RPMI7951 (cell line): ENCODE data around the gene SLC44A4. TPM values are rescaled to one million over a fixed set of nuclear protein-coding genes. Genes with fewer than 3 reads are reported as not detected.
"Not testable (repeated sequence)": the region's sequence is repeated elsewhere in the genome, so short reads cannot be mapped to it uniquely, and the experiment has no call there.

ENCODE experiments used
- DNase-seq: peaks from one replicate; pipeline ENCODE4 v3.0.0-alpha.2; 2012; ENCODE audit warnings: low read depth
- total RNA-seq: library from RNA; depleted of rRNA; stranded (reverse); fragments of >200 nt; shearing (Covaris generic); gene quantifications from 2 replicates; pipeline ENCODE4 v1.2.3, GENCODE V29; 2014

The SLC44A4 gene
- total RNA-seq, 1 experiment from 2014 or later = not detected

DNA sequence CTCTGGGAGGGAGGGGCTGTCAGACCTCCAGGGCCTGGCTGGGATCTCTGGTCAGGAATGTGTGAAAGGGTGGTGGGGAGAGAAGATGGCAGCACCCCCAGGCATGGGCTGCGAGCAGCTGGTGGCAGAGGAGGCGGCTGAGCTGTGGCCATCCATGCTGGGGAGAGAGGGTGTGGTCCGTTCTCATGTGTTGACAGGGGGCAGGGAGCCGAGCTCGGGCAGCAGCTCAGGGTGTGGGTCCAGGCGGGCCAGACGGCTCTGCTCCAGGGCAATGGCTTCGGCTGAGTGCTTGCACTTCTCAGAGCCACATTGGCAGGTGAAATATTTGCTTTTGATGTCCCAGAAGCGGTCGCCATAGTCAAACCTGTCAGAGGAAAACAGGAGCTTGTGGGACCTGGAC is 1.1 kb upstream of the SLC44A4 start:
- no peak for DNase-seq

DNA sequence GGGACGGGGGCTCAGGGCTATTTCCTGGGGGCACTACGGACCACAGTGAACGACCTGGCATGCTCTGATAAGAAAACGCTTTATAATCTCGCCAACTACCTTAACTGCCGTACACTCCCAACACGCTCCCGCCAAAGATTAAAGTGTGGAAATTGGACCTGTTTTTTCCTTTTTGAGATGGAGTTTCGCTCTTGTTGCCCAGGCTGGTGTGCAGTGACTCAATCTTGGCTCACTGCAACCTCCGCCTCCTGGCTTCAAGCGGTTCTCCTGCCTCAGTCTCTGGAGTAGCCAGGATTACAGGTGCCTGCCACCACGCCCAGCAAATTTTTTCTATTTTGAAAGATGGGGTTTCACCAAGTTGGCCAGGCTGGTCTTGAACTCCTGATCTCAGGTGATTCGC is 346 bp upstream of the SLC44A4 start:
- DNase-seq = no peak

DNA sequence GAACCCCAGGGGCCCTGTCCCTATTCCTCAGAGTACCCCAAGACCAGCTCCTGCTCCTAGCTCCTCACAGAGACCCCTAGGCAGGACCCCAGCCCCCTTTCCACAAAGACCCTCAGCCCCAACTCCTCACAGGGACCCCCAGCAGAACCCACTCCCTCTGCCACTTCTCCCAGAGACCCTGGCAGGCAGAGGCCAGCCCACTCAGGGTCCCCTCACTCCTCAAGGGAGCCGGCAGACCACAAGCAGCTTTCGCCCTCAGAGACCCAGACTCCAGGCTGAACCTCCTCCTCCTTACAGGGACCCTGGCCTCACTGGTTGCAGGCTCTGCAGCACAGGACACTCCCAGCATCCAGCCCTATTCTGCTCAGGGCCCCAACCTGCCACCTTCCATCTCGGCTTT is 575 bp downstream of the SLC44A4 start:
- no peak for DNase-seq

DNA sequence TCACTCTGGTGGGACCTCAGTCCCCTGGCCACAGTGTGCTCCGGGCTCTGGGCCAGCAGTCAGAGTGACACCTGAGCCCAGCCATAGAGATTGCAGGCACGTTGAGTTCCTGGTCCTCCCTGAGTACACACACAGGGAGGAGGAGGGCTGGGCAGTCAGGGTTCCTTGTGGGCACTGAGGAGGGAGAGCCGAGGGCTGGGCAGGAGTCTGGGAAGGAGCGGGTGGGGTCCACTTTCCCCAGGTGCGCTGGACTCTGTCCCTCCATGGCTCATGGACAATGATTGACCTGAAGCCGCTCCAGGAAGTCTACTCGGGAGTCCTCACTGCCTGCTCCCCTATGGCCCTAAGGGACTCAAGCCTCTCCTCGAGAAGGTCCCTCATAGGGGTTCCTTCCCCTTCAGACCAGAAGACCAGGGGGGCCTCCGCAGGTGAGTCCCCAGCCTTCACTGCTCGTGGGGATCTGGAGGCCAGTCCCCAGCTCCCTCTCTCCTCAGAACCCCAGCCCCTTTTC is 1.1 kb downstream of the SLC44A4 start:
- DNase-seq = no peak

DNA sequence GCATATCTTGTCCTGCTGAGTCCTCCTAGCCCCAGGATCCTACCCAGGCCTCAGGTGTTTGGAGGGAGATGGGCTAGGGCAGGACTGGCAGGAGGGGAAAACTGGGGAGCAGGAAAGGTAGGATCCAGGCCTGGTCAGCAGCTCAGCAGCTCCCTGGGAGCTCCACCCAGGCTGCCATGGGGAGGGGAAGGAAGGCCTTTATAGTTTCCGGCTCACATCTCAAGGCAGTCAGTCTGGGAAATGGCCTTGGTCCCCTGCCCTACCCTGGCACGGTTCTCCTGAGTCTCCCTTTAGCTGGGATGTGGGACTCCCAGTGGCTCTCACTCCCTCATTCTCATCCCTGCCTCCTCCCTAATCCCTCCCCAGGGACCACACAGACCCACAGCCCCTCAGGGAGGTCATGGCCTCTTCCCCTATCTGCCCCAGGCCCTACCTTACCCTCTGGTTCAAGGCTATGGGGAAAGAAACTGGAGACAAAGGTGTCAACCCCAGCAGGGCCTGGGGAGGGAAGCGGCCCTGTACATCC is 1.6 kb downstream of the SLC44A4 start:
- DNase-seq = no peak

DNA sequence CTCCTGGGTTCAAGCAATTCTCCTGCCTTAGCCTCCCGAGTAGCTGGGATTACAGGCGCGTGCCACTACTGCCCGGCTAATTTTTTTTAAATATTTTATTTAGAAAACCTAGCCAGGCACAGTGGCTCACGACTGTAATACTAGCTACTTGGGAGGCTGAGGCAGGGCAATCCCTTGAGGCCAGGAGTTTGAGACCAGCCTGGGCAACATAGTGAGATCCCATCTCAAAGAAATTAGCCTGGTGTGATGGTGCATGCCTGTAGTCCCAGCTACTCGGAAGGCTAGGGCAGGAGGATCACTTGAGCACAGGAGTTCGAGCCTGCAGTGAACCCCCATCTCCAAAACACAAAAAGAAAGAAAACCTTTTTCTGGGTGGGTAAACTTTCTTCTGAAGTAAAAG is 2.4 kb downstream of the SLC44A4 start:
- no peak for DNase-seq

DNA sequence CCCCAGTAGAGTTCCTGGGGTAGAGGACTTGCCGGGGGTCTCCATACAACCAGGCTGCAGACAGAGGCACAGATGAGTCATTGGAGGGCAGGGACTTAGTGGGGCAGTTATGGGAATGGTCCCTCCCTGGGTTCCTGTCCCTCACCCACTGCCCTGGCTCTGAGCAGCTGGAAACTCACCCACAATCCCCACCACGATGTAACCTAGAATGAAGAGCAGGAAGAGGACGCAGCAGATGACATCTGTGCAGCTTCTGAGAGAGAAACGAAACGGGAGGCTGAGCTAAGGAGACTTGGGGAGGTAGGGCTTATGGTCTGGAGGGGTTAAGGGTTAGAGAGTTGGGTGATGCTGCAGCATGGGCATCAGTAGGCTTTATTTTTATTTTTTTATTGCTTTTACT is 2.9 kb downstream of the SLC44A4 start:
- no peak for DNase-seq

DNA sequence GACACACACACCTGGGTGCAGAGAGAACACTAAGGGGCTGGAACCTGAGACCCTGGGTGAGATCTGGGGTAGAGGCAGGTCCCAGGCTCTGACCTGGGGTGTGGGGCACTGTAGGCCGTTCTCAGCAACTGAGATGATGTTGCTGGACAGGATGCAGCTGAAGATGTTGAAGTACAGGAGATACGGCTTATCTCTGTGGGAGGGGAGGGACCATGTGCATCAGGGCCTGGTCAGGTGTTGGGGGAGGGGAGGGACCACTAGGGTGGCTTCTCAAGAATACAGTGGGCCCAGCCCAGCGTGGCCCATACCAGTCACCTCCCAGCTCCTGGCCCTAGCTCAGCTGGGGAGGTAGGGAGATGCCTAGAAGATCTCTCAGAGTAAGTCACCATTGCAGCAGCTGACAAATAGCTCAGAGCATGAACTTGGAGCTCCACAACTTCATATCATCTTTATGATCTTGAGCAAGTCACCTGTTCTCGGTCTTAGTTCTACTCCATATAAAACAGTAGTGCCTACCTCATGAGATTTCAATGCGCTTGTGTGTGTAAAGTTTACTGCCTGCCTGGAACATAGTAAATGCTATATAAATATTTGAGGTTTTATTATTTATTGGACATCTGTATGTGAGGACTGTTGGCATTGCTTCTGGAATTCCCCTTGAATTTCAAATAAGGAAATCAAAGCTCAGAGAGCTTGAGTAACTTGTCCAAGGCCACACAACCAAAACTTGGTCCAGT is 3.8 kb downstream of the SLC44A4 start:
- DNase-seq = no peak

DNA sequence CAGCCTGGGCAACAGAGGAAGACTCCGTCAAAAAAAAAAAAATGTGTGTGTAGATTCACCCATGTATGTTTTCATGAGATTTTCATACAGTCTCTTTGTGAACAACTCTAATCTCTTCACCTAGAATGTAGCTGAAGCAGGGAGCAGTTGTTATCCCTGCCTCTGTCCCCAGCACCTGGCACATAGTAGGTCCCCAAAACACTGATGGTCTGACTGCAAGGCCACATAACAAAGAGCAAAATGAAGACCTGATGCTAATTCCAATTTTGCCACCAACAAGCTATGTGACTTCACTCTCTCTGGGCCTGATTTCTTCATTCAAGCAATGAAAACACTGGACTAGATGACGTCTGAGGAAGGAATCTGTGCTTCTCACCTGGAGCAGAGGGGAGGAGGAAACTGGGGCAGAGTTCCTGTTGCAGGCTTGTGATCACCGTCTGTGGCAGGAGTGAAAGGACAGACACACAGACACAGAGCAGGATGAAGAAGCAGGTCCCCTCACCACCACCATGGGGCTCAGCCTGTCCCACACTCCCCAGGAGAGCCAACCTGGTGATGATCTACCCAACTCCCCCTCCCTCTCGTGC is 4.6 kb downstream of the SLC44A4 start:
- DNase-seq = no peak

DNA sequence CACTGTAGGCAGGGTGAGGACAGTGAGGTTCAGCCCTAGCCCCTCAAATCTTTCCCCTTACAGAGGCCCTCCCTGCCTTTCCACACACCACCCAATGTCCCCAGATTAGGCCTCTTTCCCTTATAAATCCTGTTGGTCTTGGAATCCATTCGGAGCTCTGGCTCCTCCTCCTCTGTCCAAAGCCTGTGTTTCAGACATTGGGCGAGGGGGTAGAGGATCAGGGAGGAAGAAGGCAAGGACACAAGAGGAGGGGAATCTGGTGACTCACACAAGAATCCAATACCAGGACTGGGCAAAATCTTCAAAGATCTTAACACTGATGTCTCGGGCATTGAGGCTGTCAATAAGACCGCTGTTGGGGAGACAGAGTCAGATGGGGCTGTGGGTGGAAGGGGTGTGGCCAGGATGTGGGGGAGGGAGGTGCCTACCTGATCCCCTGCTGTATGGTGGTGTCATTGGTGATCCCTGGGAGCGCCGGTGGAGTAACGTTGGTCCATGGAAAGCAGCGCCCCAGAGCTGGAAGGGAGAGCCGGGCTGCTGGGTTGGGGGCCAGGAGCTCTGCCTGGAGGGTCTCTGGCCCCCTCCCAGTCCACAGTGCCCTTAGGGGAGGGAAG is 7.6 kb downstream of the SLC44A4 start:
- DNase-seq = peak; percentile 26

DNA sequence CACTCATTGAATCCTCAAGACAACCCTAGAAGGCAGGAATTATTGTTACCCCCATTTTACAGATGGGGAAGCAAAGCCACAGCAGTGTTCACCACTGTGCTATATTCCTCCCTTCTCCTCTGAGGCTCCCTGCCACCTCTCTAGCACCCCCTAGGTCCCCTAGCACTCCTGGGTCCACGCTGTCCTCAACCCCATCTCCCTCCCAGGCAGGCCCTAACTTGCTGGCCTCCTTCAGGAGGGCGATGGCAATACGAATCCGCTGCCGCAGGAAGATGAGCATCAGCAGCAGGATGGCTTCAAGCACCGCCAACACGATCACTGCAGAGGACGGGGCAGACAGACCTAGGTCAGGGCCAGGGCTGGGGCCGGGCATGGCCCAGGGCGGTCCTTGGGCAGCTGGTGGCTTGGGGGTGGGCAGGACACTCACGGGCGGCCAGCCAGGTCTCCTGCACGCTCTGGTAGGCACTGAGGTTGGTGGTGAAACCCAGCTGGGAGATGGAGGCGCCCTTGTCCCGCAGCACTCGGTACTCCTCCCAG is 8.3 kb downstream of the SLC44A4 start:
- DNase-seq = no peak

DNA sequence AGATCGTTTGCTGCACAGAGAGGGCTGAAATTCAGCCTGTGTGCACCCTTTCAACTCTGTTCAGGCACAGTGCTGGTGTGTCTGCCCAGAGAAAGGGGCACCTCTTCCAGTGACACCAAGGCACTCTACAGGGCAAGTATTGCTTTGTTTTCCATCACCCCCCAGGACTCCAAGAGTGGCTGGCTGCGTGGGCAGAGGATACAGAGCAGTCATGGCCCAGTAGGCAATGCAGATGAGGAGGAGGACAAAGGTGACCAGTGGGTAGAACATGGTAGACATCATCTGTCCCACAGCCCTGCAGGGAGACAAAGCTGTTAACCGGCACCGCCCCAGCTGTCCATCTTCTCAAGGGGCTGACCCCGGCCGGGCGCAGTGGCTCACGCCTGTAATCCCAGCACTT is 9.5 kb downstream of the SLC44A4 start:
- DNase-seq = no peak

DNA sequence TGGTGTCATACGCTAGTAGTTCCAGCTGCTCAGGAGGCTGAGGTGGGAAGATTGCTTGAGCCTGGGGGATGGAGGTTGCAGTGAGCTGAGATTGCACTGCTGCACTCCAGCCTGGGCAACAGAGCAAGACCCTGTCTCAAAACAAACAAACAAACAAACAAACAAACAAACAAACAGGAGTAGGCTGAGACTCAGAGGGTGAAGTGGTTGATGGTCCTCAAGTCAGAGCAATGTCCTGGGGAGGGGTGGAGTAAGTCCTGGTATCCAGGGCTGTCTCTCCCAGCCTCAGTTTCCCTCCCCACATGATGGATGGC is 10.2 kb downstream of the SLC44A4 start:
- not testable (repeated sequence) for DNase-seq

DNA sequence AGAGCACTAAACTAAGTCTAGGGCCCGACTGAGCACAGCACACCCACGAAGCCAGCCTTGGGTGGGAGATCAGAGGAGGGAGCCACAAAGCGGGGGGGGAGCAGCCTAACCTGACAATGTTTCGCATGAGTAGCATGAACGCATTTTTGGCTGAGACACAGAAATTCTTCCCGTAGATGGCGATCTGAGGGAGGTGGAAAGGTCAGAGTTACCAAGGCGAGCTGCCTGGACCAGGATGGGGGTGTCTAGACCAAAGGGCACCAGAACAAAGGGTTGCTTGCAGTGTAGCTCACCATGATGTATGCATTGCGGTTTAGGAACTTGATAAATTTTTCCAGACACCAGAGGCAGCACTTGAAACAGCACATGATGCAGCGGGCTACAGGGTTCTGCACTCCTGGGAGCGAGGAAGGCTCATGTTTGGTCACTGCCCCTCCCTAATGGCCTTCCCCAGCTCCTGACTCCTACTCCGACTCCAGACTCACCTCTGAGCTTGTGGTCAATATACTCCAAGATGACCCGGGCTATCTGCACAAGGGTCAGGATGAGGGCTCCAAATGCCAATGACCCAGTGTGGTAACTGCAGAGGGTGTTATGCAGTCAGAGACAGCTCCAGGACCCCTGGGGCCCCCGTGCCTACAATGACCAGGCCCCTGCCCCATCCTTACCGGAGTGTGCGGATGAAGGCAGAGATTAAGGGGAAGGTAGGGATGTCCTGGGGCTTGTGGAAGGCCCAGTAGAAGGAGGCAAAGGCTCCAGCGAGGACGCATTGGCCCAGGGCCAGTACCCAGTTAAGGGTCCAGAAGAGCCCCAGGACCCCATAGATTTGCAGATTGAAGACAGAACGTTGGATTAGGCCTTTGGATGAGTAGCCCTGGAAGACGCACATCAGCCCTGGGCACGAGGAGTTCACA is 13.3 kb downstream of the SLC44A4 start:
- no peak for DNase-seq

DNA sequence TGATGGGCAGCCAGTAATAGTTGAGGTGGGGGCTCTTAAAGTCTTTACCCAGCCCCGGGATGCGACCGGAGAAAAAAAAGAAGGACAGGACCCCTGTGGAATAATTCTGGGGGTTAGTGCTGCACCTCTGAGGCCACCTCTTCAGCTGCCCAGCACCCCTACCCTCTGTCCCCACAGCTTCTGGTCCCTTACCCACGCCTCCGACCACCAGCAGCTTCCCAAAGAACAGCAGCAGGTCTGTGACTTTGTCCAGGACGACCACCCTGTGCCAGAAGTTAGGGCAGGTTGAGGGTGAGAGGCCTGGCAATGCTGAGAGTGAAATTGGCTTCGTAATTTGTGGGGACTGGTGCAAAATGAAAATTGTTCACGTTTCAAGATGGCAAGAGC is 14.0 kb downstream of the SLC44A4 start:
- DNase-seq = no peak

DNA sequence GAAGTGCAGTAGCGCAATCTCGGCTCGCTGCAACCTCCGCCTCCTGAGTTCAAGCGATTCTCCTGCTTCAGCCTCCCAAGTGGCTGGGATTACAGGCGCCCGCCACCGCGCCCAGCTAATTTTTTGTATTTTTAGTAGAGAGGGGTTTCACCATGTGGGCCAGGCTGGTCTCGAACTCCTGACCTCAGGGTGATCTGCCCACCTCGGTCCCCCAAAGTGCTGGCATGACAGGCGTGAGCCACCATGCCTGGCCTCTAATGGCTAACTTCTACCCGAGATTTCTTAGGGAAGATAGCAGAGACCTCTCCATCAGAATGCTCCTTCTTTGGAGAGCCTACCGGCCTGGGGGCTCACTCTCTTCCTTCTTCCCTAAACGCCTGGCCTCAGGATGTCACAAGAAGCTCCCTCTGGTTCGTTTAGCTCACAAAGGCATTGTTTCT is 14.7 kb downstream of the SLC44A4 start:
- DNase-seq = not testable (repeated sequence)

DNA sequence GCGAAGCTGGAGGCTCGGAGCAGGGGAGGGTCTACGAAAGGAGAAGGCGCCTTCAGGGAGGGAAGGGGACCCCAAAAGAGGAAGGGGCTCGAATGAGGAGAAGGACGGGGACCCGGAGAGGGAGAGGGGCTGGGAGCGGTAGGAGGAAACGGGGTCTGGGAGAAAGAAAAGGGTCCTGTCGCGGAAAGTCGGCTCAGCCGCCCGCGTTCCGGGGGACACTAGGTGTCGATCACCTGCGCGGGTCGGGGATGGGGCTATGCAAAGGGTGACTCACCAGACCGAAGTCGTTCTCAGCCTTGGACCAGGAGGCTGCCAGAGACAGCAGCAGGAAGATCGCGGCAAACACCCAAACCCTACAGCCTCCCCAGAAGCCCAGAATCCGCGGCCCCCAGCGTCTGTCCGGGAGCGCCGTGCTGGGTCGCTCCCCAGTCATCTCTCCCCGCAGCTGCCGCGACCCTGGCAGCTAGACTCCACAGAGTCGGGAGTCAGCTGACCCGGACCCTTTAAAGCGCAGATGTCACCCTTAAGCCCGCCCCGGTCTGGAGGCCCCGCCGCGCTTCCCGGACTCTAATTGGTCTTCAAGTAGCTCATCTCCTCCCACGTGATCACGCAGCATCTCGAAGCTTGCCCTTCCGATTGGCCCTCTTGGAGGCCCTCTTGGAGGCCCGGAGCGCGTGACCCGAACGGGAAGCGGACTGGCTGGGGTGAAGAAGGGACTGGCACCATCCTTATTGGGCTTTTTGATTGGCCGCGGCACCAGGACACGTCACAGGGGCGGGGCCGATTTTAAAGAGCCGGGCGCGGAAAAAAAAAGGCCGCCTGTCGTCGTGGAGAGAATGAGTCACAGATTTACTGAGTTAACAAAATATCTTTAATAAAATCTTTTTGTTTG is 16.2 kb downstream of the SLC44A4 start, which contains the start of gene NEU1:
Gene NEU1, minus strand, starts transcription at position 478 of the 892 bp plus-strand sequence. Its CDS starts 45 bp downstream, at position 433.
- peak; percentile 100 for DNase-seq

DNA sequence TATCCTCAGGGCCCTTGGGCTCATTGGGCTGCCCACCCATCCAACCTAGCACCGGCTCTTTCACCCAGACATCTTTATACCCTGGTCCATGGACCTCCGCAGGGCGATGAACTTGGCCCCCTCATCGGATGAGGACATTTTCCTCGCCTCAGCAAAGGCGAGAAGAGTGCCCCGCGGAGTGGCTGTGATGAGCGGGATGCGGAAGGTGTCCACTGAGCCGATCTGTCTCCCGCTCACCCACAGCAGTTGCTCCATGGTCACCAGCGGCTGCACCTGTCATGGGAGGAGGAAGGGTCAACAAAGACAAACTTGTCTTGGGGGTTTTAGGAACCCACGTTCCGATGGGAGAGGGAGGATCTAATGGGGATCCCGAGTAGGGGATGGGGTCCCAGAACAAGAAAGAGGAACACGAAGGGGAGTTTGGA is 16.9 kb downstream of the SLC44A4 start:
- no peak for DNase-seq

DNA sequence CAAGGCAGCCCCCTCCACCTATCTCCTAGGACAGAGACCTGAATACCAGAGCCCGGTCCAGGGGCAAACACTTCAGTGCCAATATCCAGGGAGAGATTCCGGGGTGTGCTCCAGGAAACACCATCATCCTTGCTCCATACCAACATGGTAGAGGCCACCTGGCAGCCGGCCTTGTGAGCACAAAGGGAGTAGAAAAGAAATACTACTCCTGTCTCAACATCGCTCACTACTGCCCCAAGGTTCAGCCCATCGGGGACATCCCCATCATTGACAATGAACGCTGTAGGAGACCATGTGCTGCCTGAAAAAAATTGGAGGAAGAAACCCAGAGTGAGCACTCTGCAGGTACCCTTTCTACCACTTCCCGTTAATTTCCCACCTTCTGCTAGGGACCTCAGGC is 17.6 kb downstream of the SLC44A4 start:
- no peak for DNase-seq

DNA sequence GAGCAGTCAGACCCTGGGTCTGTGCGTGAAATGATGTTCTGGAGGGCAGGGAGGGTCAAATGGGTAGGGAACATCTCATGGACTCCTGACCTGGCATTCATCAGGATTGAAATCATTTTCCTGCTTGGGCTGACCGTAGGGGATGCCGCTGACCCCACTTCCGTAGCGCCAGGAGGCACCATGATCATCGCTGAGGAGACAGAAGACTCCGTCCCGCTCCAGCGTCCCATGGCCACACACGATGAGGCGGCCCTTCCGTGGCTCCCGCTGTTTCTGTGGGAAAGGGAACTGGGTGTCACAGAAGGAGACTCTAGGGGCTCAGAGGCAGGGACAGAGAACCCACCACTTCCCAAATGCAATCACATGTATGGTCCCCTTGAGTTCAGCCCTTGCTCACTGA is 18.4 kb downstream of the SLC44A4 start:
- no peak for DNase-seq
